GM21619 (cell line): ENCODE results near the gene GNB1L.
"Not testable (repeated sequence)": the region's sequence is repeated elsewhere in the genome, so short reads cannot be mapped to it uniquely, and the experiment has no call there.

Experiments
- ATAC-seq: cut with Tn5 transposase; IDR thresholded peaks from one replicate; pipeline ENCODE4 v1.9.1; 2021; ENCODE audit not compliant: unreplicated experiment

GNB1L gene

GRCh38 chr22:19784384-19785175 is 70.1 kb downstream of the GNB1L start:
- ATAC-seq = no peak

- no peak for ATAC-seq
These were observed 70.9 kb downstream of the GNB1L start for GRCh38 chr22:19783586-19784383.

- ATAC-seq = no peak
These were observed 72.1 kb downstream of the GNB1L start for GRCh38 chr22:19782533-19782932.

GRCh38 chr22:19779685-19780268 is 74.9 kb downstream of the GNB1L start:
- no peak for ATAC-seq

- no peak for ATAC-seq
These were observed 75.7 kb downstream of the GNB1L start for GRCh38 chr22:19779011-19779421.

GRCh38 chr22:19777192-19777591 is 77.5 kb downstream of the GNB1L start:
- not testable (repeated sequence) for ATAC-seq

- no peak for ATAC-seq
These were observed 78.1 kb downstream of the GNB1L start for GRCh38 chr22:19776433-19777031.

- no peak for ATAC-seq
These were observed 79.0 kb downstream of the GNB1L start for GRCh38 chr22:19775496-19776325.

GRCh38 chr22:19774628-19775027 is 80.0 kb downstream of the GNB1L start:
- no peak for ATAC-seq

- ATAC-seq = no peak
These were observed 81.1 kb downstream of the GNB1L start for GRCh38 chr22:19773470-19774040.

- peak; percentile 67 for ATAC-seq
These were observed 81.8 kb downstream of the GNB1L start for GRCh38 chr22:19772673-19773469.

GRCh38 chr22:19772422-19772672 is 82.3 kb downstream of the GNB1L start:
- no peak for ATAC-seq

- ATAC-seq = no peak
These were observed 84.1 kb downstream of the GNB1L start for GRCh38 chr22:19770349-19771220.

- ATAC-seq = no peak
These were observed 85.3 kb downstream of the GNB1L start for GRCh38 chr22:19769393-19769715.

- ATAC-seq = no peak
These were observed 87.0 kb downstream of the GNB1L start for GRCh38 chr22:19767427-19768341.

- no peak for ATAC-seq
These were observed 87.9 kb downstream of the GNB1L start for GRCh38 chr22:19766511-19767426.

GRCh38 chr22:19766240-19766510 is 88.5 kb downstream of the GNB1L start:
- no peak for ATAC-seq
